Temporal lobe (tissue), 1 donor: ENCODE results near the gene OPA3. TPM values are rescaled to one million over a fixed set of nuclear protein-coding genes. Genes with fewer than 3 reads are reported as not detected.

Experiments used
- total RNA-seq: library from RNA; depleted of rRNA; stranded (reverse); fragments of >200 nt; gene quantifications from one replicate; pipeline ENCODE4 v1.2.3, GENCODE V29; 2014

The OPA3 gene
- total RNA-seq, 1 donor from 2014 or later = 1.2 TPM

Other genes with a start within 250 kb of the OPA3 start
- 0.25 TPM for gene KLC3, start 244.1 kb downstream of the OPA3 start, total RNA-seq
- 12.3 TPM for gene ERCC2, start 214.2 kb downstream of the OPA3 start, total RNA-seq
- gene PPP1R13L, start 179.7 kb downstream of the OPA3 start, total RNA-seq = 0.49 TPM
- 4.2 TPM for gene POLR1G, start 178.2 kb downstream of the OPA3 start, total RNA-seq
- gene ERCC1, start 160.9 kb downstream of the OPA3 start, total RNA-seq = 43.8 TPM
- gene FOSB, start 116.8 kb downstream of the OPA3 start, total RNA-seq = 0.49 TPM
- gene RTN2, start 87.8 kb downstream of the OPA3 start, total RNA-seq = 58.8 TPM
- 0.25 TPM for gene PPM1N, start 86.4 kb downstream of the OPA3 start, total RNA-seq
- gene VASP, start 77.3 kb downstream of the OPA3 start, total RNA-seq = 9.3 TPM
- 0.25 TPM for gene GPR4, start 17.4 kb upstream of the OPA3 start, total RNA-seq
- gene EML2, start 54.6 kb upstream of the OPA3 start, total RNA-seq = 13.0 TPM
- gene GIPR, start 83.4 kb upstream of the OPA3 start, total RNA-seq = 0.25 TPM
- gene SNRPD2, start 107.2 kb upstream of the OPA3 start, total RNA-seq = 101 TPM
- 4.2 TPM for gene QPCTL, start 107.9 kb upstream of the OPA3 start, total RNA-seq
- 7.6 TPM for gene FBXO46, start 146.1 kb upstream of the OPA3 start, total RNA-seq
- gene MEIOSIN, start 148.6 kb upstream of the OPA3 start, total RNA-seq = not detected
- gene SIX5, start 184.4 kb upstream of the OPA3 start, total RNA-seq = 0.98 TPM
- gene DMPK, start 197.7 kb upstream of the OPA3 start, total RNA-seq = 21.9 TPM
- 33.7 TPM for gene DMWD, start 208.0 kb upstream of the OPA3 start, total RNA-seq
- not detected for gene RSPH6A, start 230.5 kb upstream of the OPA3 start, total RNA-seq